GM21381 (cell line): ENCODE measurements around the gene ARHGDIG.

ENCODE experiments used
- ATAC-seq: cut with Tn5 transposase; IDR thresholded peaks from one replicate; pipeline ENCODE4 v1.9.1; 2021; ENCODE audit warnings: mild to moderate bottlenecking, moderate library complexity; ENCODE audit not compliant: unreplicated experiment

Gene ARHGDIG

GRCh38 chr16:293043-293775 is 12.8 kb downstream of the ARHGDIG start:
- no peak for ATAC-seq

DNA sequence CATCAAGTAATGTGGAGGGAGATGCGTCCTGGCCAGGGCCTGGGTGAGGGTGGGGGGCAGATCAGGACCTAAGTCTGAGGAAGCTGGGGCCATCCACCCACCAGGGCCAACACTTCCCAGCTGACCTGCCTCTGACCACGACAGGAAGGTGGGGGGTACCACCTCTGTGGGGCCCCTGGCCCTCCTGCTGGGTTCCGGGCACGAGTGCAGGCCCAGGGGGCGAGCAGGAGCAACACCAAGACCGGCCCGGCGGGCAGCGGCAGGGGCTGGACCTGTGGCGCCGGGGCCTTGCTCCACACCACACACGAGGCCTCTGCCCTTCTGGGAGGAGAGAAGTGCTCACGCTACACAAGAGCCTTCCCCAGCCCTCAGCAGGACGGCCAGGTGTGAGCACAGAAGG is 15.9 kb downstream of the ARHGDIG start:
- ATAC-seq: no peak

DNA sequence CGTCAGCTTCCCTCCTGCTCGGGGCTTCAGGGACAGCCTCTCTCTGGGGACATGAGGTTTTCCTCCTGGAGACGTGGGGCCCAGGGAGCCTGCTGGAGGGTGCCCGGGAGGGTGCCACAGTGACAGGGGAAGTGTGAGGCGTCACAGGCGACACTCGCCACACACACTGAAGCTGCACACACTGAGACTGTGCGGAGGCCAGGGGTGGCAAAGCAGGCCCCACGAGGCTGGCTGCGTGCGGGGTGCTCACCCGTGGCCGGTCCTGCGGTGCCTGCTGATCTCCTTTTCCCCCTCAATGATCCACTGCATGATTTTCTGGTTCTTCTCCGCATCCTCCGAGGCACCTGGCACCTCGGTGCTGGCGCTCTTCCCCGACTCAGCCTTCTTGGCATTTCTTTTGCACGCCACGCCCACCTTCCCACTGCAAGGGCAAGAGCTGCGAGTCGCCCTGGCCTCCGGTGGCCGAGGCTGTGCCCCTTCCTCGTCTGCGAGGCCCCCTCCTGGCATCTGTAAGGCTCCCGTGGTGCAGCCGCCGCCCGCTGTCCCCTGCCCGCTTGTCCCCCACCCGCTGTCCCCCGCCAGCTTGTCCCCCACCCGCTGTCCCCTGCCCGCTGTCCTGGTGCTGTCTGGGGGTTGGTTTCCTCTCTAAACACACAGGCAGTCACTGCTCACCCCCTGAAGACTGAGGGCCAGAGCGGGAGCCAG is 16.6 kb downstream of the ARHGDIG start:
- no peak for ATAC-seq

DNA sequence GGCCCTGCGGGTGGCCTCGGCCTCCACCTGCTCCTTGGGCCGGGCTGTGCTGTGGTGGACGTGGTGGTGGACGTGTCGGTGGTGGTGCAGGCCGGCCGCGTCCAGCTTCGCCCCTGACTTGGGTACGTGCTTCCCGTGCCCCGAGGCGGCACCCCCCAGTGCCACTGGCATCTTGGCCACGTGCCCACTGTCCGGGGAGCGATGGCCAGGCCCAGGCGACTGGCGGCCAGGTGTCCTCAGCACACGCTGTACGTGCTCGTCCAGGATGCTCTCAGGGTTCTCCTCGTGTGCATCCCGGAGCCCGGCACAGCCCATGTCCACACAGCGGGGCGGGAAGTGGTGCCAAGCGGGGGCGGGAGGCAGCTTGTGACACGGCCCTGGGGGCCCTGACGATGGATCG is 17.4 kb downstream of the ARHGDIG start:
- ATAC-seq: no peak

GRCh38 chr16:301235-301634 is 20.8 kb downstream of the ARHGDIG start:
- no peak for ATAC-seq

DNA sequence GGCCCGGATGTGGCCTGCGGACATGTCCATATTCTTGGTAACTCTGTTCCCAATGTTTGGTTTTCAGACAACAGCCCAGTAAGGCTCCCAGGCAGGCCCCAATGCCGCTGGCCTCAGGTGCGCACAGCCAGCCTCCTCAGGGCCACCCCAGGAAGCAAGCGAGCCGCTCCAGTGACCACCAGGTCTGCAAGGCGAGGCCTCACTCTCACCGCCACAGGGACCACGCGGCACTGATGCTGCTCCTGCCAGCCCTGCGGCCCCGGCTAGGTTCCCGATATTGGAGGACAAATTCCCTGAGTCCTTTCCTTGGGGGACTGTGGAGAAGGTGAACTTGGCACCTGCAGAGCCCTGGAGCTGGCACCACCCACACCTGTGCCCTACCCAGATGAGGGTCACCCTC is 21.6 kb downstream of the ARHGDIG start:
- no peak for ATAC-seq

DNA sequence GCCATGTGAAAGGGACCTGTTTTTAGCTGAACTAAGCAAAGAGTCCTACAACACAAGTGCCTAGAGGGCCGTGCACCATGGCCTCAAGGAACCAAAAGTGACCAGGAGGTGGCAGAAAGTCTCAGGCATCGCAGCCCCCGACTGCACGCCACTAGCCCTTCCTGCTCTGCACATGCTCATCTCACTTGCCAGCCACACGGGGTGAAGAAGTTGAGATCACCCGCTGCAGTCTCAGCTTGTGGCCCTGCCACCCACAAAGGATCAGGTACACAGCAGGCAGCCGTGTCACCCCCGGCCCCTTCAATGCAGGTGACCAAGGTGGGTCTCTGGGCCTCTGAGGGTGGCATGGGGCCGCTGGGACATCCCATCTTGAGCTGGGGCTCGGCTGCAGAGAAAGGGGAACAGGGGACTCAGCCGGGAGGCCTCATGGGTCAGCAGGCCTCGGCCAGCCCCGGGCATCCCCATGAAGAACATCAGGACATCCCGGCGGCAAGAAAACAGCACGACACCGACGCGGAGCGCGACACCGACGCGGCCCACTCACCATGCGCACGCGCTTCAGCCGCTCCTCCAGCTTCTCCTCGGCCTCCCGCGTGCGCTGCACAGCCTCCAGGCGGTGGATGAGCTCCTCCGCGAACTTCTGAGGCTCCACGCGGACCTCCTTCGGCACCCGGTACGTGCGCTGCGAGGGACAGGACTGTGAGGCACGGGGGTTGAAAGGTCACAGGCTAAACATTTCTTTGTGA is 23.5 kb downstream of the ARHGDIG start:
- ATAC-seq: no peak

- no peak for ATAC-seq
Measured at GRCh38 chr16:305916-306626, 25.7 kb downstream of the ARHGDIG start.

- ATAC-seq: no peak
Measured at GRCh38 chr16:306911-307370, 26.6 kb downstream of the ARHGDIG start.

- no peak for ATAC-seq
Measured at GRCh38 chr16:307691-308312, 27.4 kb downstream of the ARHGDIG start.

- no peak for ATAC-seq
Measured at GRCh38 chr16:309476-309875, 29.1 kb downstream of the ARHGDIG start.

DNA sequence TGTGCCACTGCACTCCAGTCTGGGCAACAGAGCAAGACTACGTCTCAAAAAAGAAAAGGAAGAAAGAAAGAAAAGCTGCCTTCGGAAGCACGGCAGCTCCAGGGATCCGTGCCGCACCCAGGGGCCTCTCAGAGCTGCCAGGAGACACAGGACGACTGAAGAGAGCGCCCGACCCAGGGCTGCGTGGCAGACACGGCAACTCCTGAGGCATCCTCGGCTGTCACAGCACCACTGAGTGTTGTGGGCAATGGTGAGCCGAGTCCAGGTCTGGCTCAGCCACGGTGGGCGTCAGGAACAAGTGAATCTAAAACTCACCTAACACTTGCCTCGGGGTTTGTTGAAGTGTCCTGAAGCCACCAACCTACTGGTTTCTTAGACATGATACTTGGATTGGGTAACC is 31.3 kb downstream of the ARHGDIG start:
- no peak for ATAC-seq

DNA sequence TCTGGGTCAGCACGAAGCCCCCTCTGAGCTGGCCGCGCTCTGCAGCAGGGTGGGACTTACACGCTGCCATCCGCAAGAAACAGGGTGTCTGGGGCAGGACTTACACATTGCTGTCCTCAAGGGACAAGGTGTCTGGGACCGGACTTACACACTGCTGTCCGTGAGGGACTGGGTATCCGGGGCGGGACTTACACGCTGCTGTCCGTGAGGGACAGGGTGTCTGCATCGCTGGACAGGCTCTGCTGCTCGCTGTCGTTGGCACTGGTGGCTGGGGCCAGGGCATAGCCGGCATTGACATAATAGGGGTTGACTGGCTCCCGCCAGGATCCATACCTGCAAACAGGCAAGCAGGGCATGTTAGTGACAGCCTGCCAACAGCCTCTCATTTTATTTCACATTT is 34.0 kb downstream of the ARHGDIG start:
- ATAC-seq: no peak

- no peak for ATAC-seq
Measured at GRCh38 chr16:314795-315299, 34.5 kb downstream of the ARHGDIG start.

GRCh38 chr16:316741-317464 is 36.5 kb downstream of the ARHGDIG start:
- no peak for ATAC-seq

DNA sequence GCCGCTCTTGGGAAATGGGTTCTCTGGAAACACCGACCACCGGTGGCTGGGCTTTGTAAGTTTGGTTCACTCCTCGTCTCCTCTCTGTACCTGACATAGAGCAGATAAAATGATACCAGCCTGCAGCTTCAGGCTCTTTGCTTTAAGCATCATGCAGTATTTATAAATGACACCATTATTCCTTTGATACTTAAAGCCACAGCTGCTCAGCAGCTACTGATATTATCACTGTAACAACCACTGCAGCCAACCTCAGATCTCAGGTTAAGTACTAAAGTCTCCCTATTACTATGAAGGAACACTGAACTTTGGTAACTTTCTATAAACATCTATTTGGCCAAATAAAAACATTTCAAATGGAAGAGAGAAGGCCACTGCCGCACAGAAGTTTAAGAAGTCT is 37.2 kb downstream of the ARHGDIG start:
- no peak for ATAC-seq

- no peak for ATAC-seq
Measured at GRCh38 chr16:318628-319027, 38.2 kb downstream of the ARHGDIG start.

DNA sequence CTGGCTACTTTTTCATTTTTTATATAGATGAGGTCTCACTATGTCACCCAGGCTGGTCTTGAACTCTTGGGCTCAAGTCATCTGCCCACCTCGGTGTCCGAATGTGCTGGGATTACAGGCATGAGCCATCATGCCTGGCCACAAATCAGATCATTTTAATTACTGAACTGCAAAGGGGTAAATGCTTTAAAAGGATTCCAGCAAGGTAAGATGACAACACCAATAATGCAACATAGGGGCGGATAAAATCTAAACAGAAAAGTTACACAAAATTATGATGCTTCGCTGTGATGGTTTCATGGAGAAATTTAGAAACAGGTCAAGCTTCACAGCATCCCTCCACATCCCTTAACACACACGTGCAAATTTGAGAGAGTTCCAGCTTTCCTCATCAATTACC is 39.8 kb downstream of the ARHGDIG start:
- ATAC-seq: no peak

GRCh38 chr16:321532-321931 is 41.1 kb downstream of the ARHGDIG start:
- ATAC-seq: no peak
